Stimulated activated CD4-positive, alpha-beta T cell treated with anti-CD3 and anti-CD28 coated beads, Interleukin-2, amount 100 ng/mL, for 48 hours (primary cell): ENCODE results near the gene FBXL19.

ENCODE experiments used
- DNase-seq, 2 donors: peaks; one replicate each; pipeline ENCODE4 v3.0.0-alpha.2; 2020

FBXL19 gene

GRCh38 chr16:30967795-30968194 lies 44.4 kb downstream of the FBXL19 start:
- DNase-seq, result no peak

DNA sequence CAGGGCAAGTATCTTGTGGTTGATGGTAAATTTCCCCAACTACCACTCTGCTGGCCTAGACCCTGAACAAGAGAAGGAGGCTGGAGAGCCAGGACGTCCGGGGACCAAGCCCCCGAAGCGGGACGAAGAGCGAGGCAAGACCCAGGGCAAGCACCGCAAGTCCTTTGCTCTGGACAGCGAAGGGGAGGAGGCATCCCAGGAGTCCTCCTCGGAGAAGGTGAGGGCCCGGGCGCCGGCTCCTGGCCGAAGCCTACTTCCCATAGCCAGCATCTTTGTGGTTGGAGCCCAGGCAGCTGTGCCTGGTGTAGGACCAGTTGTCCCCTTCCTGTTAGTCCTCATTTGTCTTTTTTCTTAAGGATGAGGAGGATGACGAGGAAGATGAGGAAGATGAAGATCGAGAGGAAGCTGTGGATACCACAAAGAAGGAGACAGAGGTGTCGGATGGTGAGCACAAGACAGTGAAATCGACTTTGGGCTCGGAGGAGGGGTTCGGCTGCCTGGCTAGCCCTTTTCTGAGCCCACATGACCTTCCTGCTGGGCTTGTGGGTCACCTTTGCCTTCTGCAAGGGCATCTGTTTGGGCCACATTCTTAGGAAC lies 46.0 kb downstream of the FBXL19 start:
- DNase-seq, result no peak

DNA sequence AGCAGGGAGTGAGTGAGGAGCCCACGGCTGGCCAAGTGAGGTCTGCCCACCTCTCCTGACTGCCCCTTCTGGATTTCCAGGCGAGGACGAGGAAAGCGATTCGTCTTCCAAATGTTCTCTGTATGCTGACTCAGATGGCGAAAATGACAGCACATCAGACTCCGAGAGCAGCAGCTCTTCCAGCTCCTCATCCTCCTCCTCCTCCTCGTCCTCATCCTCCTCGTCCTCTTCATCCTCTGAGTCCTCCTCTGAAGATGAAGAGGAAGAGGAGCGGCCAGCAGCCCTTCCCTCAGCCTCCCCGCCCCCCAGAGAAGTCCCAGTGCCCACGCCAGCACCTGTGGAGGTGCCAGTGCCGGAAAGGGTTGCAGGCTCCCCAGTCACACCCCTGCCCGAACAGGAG lies 47.9 kb downstream of the FBXL19 start:
- no peak for DNase-seq

DNA sequence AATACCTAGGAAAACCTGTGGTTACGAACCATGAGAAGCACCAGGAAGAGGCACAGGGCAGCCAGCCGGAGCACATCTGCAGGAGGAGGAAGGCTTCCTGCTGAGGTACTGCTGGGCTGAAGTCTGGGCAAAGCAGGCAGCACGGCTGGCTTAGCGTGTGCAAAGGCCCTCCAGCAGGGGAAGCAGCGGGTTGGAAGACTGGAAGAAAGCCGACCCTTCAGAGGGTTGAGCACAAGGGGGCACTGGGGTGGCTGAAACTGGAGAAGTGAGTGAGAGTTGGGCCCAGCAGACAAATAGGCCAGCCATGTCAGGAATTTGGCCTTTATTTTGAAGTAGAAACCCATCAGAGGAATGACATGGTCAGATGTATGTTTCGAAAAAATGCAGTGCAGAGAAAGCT lies 49.5 kb downstream of the FBXL19 start:
- DNase-seq, result no peak

GRCh38 chr16:30974348-30974747 lies 51.0 kb downstream of the FBXL19 start:
- no peak for DNase-seq

DNA sequence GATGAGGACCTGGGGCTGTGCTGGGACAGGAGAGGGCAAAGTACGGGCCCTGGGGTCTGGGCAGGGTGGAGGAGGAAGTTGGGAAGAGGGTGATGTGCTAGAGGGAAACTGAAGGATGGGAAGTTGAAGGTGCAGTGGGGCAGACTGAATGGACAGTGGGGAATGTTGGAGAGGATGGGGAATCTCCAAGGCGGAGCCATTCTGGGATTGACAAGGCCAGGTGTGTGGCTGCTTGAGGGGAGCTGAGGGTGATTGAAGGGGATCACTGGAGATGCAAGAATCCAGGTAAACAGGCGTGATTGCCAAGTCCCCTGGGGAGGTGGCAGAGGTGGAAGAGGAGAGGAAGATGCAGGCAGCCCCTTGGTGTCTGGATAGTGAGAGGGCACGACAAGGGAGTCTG lies 53.1 kb downstream of the FBXL19 start:
- no peak for DNase-seq

- no peak for DNase-seq
Observed at GRCh38 chr16:30977502-30977901, 54.1 kb downstream of the FBXL19 start.

GRCh38 chr16:30979170-30980022 lies 56.0 kb downstream of the FBXL19 start:
- no peak for DNase-seq

- no peak for DNase-seq
Observed at GRCh38 chr16:30980023-30980371, 56.6 kb downstream of the FBXL19 start.

- DNase-seq, result no peak
Observed at GRCh38 chr16:30980434-30980833, 57.1 kb downstream of the FBXL19 start.

DNA sequence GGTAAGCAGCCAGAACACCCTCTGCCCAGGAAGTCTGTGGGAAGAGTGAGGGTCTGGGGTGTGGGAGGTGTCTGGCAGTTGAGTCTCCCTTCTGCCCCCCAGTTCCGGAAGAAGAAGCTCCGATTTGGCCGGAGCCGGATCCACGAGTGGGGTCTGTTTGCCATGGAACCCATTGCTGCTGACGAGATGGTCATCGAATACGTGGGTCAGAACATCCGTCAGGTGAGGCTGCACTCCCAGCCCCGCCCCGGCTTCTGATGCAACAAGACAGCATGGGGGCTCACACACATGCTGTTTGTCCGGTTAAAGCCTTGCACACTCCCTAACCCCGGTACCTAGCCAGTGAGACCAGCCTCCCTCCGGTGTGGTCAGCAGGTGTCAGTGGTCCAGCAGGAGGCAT lies 57.6 kb downstream of the FBXL19 start:
- no peak for DNase-seq

GRCh38 chr16:30982548-30983288 lies 59.3 kb downstream of the FBXL19 start:
- DNase-seq, result no peak

DNA sequence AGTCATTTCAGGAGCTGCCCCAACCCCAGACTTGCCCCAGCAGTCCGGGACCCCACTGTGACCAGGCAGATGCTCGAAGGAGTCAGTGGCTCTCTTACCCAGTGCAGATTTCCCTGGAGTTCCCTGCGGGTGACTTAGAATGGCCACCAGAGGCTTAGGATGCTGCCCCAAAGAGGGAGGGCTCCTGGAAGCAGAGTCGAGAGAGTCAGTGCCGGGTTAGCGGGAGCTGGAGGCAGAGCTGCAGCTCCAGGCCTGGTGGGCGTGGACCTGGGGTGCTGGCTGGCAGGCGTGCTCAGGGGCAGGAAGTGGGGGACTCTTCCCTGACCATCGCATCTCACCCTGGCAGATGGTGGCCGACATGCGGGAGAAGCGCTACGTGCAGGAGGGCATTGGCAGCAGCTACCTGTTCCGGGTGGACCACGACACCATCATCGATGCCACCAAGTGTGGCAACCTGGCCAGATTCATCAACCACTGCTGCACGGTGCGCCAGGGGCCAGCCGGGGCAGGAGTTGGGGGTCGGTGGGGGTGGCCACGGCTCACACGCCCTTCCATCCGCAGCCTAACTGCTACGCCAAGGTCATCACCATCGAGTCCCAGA lies 60.0 kb downstream of the FBXL19 start:
- no peak for DNase-seq

DNA sequence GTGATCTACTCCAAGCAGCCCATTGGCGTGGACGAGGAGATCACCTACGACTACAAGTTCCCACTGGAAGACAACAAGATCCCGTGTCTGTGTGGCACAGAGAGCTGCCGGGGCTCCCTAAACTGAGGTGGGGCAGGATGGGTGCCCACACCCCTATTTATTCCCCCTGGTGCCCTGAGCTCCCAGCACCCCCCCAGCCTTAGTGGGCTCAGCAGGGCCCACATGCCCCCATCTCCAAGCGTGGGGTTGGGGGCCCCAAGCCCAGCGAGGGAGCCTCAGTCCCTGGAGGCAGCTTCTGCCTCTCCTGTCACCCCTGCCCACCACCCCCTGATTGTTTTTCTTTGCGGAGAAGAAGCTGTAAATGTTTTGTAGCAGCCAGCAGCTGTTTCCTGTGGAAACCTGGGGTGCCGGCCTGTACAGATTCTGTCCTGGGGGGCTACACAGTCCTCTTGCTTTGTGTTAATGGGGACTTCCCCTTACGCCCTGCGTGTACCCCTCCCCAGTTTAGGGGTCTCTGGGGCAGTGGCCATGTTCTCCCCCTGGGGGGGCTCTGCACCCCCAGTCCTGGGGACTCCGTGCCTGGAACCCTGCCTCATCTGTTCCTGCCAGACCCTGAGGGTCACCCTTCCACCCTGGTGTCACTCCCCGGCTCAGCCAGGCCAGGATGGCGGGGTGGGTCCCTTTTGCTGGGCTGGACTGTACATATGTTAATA lies 60.7 kb downstream of the FBXL19 start:
- DNase-seq, result no peak

- DNase-seq, result peak; percentile 88 to 92
Observed at GRCh38 chr16:30984669-30985400, 61.5 kb downstream of the FBXL19 start, which contains the start of gene HSD3B7. Gene HSD3B7 (plus strand): TSS chr16:30985207. CDS start chr16:30985659, 452 bp downstream.

- DNase-seq, result no peak
Observed at GRCh38 chr16:30985401-30986128, 62.2 kb downstream of the FBXL19 start.

- DNase-seq, result no peak
Observed at GRCh38 chr16:30986129-30986991, 63.0 kb downstream of the FBXL19 start.

- no peak for DNase-seq
Observed at GRCh38 chr16:30987581-30988190, 64.3 kb downstream of the FBXL19 start.

DNA sequence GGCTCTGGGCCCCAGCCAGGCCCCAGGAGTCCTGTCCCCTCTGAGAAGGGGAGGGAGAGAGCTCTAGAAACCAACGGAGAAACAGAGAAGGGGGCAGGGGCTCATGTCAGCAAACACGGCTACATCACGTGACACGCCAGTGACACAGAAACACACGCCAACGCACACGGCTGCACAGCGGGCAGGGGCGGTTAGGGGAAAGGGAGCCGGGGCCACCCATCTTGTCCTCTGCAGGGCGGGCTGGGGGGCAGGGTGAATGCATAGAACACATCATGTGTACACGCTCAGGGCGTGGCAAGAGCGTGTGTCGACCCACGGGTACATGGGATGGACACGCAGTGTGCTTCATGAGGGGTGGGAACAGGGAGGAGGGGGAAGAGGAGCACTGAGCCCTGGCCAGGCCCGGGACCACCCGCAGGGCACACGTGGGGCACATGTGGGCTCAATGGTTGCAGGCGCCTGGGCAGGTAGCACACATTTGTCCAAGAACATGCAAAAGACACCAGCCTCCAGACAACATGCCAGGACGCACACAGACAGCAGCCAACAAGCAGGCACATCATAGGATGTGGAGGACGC lies 66.2 kb downstream of the FBXL19 start:
- no peak for DNase-seq
